Uterus (tissue), 2 donors: ENCODE data around the gene ZPBP2.

Experiments used
- POLR2A ChIP-seq, 2 donors: fragments of 450-650 bp; IDR thresholded peaks; one replicate each; pipeline ENCODE4 v1.6.1; 2016; ENCODE audit warnings: antibody characterized with exemption in 2 of 2, mild to moderate bottlenecking in 1 of 2, moderate library complexity in 1 of 2
- TF ChIP-seq, protein P1 (sequence below), 4 experiments: fragments of 200-600 bp in 2 of 4; fragments of 450-650 bp in 2 of 4; sonication (generic) in 2 of 4; IDR thresholded peaks; one replicate each; pipeline ENCODE4 v1.5.1; 2016 to 2019; ENCODE audit warnings: antibody characterized with exemption in 4 of 4, mild to moderate bottlenecking in 2 of 4, moderate library complexity in 1 of 4

DNA sequence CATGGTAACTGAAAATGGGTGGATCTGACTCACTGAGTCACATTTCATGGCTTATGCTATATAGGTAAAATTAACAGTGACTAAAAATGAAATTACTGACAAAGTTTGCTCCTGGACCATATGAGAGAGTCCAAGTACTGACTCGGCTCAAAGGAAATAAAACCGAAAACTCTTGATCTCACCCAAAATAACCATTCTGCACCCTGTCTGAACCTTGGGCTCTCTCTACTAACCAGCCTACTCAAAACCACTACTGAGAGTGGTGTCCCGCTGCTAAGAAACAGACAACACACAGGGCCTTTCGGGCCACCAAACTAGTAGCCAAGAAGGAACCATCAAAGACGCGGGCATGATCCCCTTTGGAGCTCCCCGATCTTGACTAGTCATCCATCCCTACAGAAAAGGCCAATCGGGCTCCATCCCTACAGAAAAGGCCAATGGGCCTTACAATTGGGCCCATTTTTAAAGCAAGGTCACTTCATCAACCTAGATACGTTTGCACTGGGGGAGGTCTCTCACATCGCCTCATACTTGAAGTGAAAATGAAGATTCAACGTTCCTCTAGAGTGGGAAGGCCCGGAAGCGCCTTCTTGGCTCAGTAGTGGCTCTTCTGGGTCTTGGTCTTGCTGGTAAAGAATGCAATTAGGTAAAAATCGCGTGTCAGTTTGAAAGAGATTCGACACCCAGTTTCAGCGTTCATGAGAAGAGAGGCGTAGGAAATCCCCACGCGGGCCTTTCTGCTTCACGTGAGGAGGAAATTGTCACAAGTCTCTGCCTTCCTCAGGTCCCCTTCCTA lies 720 bp upstream of the ZPBP2 start:
- TF ChIP-seq, protein P1, sequence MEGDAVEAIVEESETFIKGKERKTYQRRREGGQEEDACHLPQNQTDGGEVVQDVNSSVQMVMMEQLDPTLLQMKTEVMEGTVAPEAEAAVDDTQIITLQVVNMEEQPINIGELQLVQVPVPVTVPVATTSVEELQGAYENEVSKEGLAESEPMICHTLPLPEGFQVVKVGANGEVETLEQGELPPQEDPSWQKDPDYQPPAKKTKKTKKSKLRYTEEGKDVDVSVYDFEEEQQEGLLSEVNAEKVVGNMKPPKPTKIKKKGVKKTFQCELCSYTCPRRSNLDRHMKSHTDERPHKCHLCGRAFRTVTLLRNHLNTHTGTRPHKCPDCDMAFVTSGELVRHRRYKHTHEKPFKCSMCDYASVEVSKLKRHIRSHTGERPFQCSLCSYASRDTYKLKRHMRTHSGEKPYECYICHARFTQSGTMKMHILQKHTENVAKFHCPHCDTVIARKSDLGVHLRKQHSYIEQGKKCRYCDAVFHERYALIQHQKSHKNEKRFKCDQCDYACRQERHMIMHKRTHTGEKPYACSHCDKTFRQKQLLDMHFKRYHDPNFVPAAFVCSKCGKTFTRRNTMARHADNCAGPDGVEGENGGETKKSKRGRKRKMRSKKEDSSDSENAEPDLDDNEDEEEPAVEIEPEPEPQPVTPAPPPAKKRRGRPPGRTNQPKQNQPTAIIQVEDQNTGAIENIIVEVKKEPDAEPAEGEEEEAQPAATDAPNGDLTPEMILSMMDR (IDR thresholded peaks at IDR 0.05), result no peak
- no peak for TF ChIP-seq POLR2A (IDR thresholded peaks at IDR 0.05)
